ENCODE data around the gene AJM1. TPM values are rescaled to one million over a fixed set of nuclear protein-coding genes. Genes with fewer than 3 reads are reported as not detected.

The AJM1 gene
- total and polyA plus RNA-seq, 2 of the 8 experiments (the other 6 are each of a cell fraction or from before 2014, with no cell fraction given) = 0.12 to 0.97 TPM

- TF ChIP-seq JUND (IDR thresholded peaks at IDR 0.05; ENCODE audit: low read length) (no peak), USF2 (IDR thresholded peaks at IDR 0.05; ENCODE audit: low read length) (no peak), ATF3 (IDR thresholded peaks at IDR 0.05; ENCODE audit: insufficient read depth, low read depth, low read length) (no peak), CHD2 (IDR thresholded peaks at IDR 0.05; ENCODE audit: low read length) (no peak), RFX5 (IDR thresholded peaks at IDR 0.05; ENCODE audit: borderline replicate concordance, low read depth, low read length) (no peak), KDM1A (IDR thresholded peaks at IDR 0.05; ENCODE audit: borderline replicate concordance, low read length) (no peak), GABPA (IDR thresholded peaks at IDR 0.05; ENCODE audit: borderline replicate concordance, insufficient read depth, low read length) (peak; percentile 70), SRF (IDR thresholded peaks at IDR 0.05; ENCODE audit: low read depth, low read length) (no peak), RNF2 (IDR thresholded peaks at IDR 0.05; ENCODE audit: borderline replicate concordance, low read depth, low read length, missing control alignments, poor library complexity, severe bottlenecking) (no peak), POLR2A (IDR thresholded peaks at IDR 0.05; ENCODE audit: control extremely low read depth in 1 of 2, low read depth in 2 of 2, low read length in 2 of 2) (no peak), TEAD4 (IDR thresholded peaks at IDR 0.05; ENCODE audit: low read depth, low read length) (no peak), FOSL1 (IDR thresholded peaks at IDR 0.05; ENCODE audit: insufficient read depth, low read depth, low read length) (no peak), SIX5 (IDR thresholded peaks at IDR 0.05; ENCODE audit: low read depth, low read length) (no peak), HDAC2 (IDR thresholded peaks at IDR 0.05; ENCODE audit: borderline replicate concordance in 1 of 2, low read depth in 2 of 2, low read length in 2 of 2) (no peak), ASH2L (IDR thresholded peaks at IDR 0.05; ENCODE audit: low read length) (no peak), POLR2AphosphoS5 (IDR thresholded peaks at IDR 0.05; ENCODE audit: low read depth, low read length) (no peak), SAP30 (IDR thresholded peaks at IDR 0.05; ENCODE audit: insufficient read depth, insufficient replicate concordance, low read length) (no peak), CEBPB (IDR thresholded peaks at IDR 0.05; ENCODE audit: low read depth, low read length) (no peak), JUN (IDR thresholded peaks at IDR 0.05; ENCODE audit: low read depth, low read length) (no peak), NANOG (IDR thresholded peaks at IDR 0.05; ENCODE audit: insufficient read depth, low read depth, low read length, poor library complexity, severe bottlenecking) (no peak), RXRA (IDR thresholded peaks at IDR 0.05; ENCODE audit: insufficient read depth, low read depth, low read length) (no peak), EZH2 (IDR thresholded peaks at IDR 0.05; ENCODE audit: low read depth, low read length, severe bottlenecking) (no peak), CBX8 (IDR thresholded peaks at IDR 0.05; ENCODE audit: borderline replicate concordance, low read depth, low read length) (no peak)
Observed at GRCh38 chr9:136846376-136847087, 4.3 kb downstream of the AJM1 start (continued).

Data from H1 (cell line).